Measurements from ENCODE around the gene TCEAL9.
"Not testable (repeated sequence)": the region's sequence is repeated elsewhere in the genome, so short reads cannot be mapped to it uniquely, and the experiment has no call there.

The TCEAL9 gene

GRCh38 chrX:103376118-103376978 lies 20.0 kb downstream of the TCEAL9 start, which contains the start of gene BEX3:
BEX3 (plus strand) TSS chrX:103376538; CDS start chrX:103377522, 984 bp downstream.
- DNase-seq: peak; percentile 77

GRCh38 chrX:103376979-103377324 lies 20.6 kb downstream of the TCEAL9 start:
- peak; percentile 18 for DNase-seq

GRCh38 chrX:103378990-103379389 lies 22.7 kb downstream of the TCEAL9 start:
- no peak for DNase-seq

GRCh38 chrX:103382877-103383276 lies 26.6 kb downstream of the TCEAL9 start:
- DNase-seq: no peak

- DNase-seq: no peak
Observed at GRCh38 chrX:103384672-103385071, 28.4 kb downstream of the TCEAL9 start.

- DNase-seq: not testable (repeated sequence)
Observed at GRCh38 chrX:103385283-103385830, 29.1 kb downstream of the TCEAL9 start.

- DNase-seq: no peak
Observed at GRCh38 chrX:103386332-103386731, 30.0 kb downstream of the TCEAL9 start.

- no peak for DNase-seq
Observed at GRCh38 chrX:103393487-103393886, 37.2 kb downstream of the TCEAL9 start.

GRCh38 chrX:103396186-103396585 lies 39.9 kb downstream of the TCEAL9 start:
- DNase-seq: no peak

GRCh38 chrX:103396660-103397059 lies 40.4 kb downstream of the TCEAL9 start:
- no peak for DNase-seq

- no peak for DNase-seq
Observed at GRCh38 chrX:103397707-103398106, 41.4 kb downstream of the TCEAL9 start.

GRCh38 chrX:103398421-103398864 lies 42.1 kb downstream of the TCEAL9 start:
- no peak for DNase-seq

GRCh38 chrX:103399744-103400143 lies 43.4 kb downstream of the TCEAL9 start:
- DNase-seq: no peak

GRCh38 chrX:103400931-103401330 lies 44.6 kb downstream of the TCEAL9 start:
- no peak for DNase-seq

- DNase-seq: peak; percentile 68
Observed at GRCh38 chrX:103404231-103405008, 48.1 kb downstream of the TCEAL9 start.

GRCh38 chrX:103405009-103405333 lies 48.7 kb downstream of the TCEAL9 start:
- DNase-seq: no peak

GRCh38 chrX:103406256-103406655 lies 50.0 kb downstream of the TCEAL9 start:
- no peak for DNase-seq

- no peak for DNase-seq
Observed at GRCh38 chrX:103407776-103408175, 51.5 kb downstream of the TCEAL9 start.
